Brain pericyte (primary cell): ENCODE results near the gene SLCO2A1.

Experiments used
- DNase-seq: peaks from one replicate; pipeline ENCODE4 v3.0.0-alpha.2; 2012; ENCODE audit warnings: low read depth, low spot score

SLCO2A1 gene

DNA sequence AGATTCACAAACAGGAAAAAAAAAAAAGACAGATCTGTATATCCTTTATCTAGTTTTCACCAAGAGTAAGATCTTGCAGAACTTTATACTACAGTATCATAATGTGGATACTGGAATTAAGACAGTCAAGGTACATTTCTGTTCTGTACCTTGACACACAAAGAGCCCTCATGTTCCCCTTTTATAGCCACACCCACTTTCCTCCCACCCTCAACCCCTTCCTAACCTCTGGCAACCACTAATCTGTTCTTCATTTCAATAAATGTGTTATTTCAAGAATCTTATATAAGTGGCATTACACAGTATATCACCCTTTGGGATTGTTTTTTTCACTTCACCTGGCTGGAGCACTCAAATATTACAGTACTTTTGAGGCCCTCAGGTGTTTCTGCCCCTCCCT lies 130.4 kb downstream of the SLCO2A1 start:
- no peak for DNase-seq

DNA sequence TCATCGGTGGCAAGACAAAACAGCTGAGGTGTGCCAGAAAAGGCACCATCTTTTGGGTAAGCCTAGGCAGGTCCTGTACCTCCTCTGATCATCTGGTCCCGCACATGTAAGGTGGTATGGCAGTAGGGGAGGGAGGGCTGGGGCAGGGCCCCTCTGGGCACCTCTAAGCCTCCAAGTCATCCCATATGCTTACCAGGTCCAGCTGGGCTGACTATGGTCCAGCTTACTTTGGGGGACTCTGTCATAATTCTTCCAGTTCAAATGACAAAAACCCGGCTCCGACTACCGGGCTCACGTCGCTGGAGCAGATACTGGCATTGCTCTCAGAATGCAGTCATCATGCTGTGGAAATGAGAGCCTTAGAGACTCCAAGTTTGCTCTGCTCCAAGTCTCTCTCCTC lies 132.2 kb downstream of the SLCO2A1 start:
- no peak for DNase-seq

DNA sequence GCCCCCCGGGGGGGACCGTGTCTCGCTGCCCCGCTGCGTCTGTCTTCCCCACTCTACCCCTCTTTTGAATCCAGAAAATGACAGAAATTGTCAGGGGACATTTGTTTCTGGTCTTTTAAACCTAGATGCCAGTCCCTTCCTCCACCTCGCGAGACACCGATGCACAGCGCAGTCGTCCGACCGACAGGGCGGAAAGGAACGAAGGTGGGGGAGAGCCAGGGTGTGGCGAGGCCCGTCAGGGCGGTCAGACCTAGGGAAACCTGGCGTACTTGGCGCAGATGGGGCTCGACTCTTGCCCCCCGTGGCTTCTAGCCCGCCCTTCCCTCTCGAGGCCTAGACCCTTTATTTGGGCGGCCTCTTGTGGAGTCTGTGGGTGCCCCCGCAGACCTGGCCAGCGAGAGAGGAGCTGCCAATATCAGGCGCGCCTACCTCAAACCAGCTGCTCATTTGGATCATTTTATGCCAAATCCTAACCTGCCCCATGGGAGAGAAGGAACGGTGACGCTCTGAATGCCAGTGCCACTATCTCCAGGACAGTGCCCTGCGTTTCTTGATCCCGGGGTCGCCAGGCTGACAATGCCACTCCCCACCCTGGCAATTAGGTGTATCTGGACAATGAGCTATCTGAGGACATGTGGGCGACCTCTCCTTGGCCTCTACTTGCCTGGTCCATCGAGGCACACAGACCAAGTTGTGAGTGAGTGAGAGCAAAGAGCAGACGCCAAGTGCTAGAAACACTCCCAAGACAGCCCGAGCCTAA lies 133.5 kb downstream of the SLCO2A1 start:
- DNase-seq = no peak

DNA sequence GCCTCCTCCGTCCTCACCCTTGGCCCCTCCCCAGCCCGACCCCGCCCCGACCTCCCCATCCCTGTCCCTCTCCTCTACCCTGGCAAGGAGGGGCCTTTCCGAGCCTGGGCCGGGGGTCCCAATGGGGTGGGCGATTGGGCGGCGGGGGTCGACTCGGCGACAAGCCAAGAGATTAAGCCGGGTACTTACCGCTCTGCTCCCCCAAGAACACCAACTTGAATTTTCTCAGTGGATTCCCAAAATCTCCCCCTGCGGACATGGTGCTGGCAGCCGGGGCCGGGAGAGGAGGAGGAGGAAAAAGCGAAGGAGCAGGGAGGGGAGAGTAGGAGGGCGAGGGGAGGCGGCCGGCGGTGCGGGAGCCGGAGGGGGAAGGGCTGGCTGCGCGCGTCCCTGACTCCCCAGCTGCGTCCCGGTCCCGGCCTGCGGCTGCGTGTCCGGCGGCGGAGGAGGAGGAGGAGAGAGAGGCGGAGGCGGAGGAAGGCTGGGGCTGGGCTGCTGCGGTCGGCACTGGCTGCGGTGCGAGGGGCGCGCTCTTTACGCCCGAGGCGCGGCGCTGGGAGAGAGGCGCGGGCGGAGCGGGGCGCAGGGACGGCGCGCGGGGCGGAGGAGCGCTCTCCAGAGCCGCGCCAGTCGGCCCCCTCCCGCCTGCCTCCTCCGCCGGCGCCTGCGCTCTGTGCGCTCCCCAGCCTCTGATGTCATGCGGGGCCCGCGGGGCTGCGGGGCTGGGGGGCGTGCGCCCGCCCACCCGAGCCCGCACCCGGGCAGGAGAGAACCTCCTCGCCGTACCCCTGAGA lies 134.3 kb downstream of the SLCO2A1 start, which contains the start of gene RAB6B:
RAB6B (minus strand) TSS at position 675 of the 794 bp plus-strand sequence; CDS start at position 259, 416 bp downstream.
- DNase-seq = no peak

DNA sequence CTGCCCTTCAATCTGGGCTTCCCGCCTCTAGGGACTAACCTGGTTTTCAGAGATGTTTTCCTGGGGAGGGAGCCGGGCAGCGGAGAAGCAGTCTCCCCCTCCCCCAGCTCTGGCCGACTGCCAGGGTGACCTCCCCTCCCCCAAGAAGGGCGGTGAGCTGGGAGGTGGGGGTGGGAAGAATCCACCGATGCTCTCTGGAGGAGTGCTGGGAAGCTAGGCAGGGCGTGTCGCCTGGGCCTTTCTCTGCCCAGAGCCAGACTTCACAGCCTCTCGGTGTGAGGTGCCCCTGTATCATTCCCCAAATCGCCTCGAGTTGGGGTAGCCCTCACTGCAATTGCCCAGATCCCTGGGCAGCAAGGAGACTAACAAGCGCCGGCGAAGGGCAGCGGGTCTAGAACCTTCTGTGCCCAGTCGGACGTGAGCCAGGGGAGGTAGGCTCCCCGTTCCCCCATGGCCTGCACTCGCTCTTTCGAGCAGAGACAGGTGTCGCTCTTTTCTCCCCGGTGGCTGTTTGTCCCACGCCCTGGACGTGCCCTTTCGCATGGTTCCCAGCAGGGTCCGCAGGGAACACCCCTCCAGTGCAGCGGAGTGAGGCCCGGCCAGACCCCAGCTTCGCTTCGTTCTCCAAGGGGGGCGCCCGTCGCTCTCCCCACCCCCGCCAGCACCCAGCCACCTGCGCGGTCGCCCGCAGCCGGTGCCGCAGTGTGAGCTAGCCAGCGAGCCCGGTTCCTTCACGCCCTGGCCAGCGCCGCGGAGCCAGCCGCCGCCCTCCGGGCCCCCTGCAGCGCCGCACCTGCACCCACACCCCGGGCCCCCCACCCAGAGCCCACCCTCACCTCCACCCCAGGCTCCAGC lies 135.1 kb downstream of the SLCO2A1 start:
- DNase-seq = no peak

DNA sequence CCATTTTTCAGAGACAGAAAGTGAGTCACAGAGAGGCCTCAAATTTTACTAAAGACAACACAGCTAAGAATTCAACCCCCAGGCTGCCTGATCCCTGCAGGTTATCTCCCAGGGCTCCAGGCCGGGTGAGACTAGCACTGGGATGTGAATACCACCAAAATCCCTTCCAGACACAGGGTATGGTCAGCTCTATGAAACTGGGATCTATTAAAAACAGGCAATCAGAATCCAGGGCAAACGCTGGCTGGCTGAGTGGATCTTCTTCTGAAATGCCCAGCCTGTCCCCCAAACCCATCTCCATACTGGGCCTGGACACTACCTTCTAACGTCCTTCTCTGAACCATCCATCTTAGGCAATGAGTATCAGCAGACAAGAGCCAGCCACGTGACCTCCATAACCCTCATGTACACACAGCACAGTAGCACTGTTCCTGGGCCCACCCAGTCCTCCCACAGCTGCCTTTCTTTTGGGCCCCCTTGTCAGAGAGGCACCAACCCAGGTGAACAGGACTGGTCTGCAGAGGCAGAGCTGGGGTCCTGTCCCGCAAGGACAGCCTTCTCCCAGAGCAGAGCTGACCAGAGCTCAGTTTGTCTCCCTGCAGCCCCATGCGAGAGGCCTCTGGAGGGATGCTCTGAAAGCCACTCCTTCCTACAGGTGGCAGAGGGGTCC lies 135.9 kb downstream of the SLCO2A1 start:
- DNase-seq = no peak

DNA sequence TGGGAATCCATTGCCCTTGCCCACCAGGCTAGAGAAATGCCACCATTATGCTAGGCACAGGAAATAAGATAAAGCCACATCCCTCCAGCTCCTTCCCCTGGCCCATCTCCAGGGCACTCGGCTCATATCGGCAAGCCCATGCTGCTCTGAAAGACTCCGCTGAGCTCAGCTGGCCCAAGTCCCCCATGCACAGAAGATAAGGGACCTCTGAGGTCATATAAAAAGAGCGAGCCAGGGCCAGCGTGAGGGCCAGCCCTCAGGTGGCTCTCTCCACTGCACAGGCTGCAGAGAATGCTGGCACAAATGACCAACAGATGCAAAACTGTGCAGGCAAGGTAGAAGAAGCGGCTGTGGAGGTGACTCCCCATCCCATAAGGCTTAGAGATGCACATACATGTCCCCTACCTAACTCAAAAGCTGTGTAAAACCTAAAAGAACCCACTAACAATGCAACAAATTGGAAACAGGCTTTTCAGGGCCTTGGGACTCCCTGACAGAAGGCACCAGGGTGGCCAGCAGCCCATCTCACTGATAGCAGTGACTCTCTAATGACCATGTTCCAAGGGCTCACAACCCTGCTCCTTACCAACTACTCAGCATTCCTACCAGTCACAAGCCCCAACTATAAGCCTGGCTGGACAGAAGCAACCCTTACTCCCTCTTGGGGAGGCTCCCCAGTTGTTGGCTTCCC lies 137.0 kb downstream of the SLCO2A1 start:
- DNase-seq = no peak

DNA sequence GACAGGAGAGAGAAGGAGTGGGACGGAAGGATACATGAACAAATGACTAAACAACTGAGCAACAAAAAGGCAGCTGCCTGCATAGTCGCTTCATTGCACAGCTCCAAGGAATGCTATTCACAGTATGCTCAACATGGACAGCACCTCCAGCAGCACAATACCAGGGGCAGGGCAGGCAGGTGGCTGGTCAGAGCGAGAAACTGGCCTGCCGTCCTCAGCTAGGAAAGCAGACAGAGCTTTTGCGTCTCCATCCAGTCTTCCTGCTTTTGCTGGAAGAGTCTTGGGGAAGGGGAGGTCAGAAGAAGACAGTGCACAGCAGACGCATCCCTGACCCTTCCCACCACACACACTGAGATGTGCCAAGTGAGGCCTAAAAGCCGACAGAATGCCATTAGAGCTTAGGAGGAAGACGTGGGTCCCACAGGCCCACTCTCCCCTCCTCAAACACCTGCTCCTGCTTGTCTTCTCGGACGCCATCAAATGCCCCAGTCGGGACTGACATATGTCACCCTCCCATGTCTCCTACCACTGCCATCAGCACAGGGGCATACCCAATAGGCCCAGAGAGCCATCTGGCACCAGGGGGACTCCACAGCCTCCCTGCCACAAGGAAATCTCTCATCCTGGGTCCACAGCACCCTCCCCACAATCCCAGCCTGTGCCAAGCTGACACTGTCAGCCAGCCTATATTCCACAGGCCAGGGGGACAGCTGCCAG lies 137.9 kb downstream of the SLCO2A1 start:
- DNase-seq = no peak

DNA sequence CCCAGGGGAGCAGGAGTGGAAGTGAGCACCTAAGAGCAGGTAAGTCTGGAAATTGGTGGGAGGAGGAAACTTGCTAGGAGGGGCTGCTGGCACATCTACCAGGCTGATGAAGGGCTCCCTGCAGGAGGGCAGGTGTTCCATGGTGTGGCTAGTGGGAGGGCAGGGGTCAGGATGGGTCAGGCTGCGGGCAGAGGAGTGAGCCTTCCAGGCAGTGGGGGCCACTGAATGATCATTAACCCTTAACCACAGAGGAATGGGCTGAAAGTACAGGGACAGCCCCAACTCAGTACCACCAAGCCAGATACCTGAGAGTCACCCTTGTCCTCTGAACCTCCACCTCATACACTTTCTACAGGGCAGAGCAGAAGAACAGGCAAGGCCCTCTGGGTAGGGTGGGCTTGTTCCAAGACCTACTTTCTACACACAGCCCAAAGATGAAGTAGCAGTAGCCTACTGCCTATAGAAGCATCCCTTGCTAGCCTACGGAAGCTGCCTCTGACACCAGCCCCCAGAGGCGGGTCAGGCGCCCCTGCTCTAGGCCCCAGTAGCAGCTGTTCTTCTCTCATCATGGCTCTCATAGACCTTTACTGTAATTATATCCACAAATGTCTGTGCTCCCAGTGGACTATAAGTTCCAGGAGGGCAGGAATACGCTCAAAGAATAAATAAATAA lies 138.6 kb downstream of the SLCO2A1 start:
- no peak for DNase-seq

DNA sequence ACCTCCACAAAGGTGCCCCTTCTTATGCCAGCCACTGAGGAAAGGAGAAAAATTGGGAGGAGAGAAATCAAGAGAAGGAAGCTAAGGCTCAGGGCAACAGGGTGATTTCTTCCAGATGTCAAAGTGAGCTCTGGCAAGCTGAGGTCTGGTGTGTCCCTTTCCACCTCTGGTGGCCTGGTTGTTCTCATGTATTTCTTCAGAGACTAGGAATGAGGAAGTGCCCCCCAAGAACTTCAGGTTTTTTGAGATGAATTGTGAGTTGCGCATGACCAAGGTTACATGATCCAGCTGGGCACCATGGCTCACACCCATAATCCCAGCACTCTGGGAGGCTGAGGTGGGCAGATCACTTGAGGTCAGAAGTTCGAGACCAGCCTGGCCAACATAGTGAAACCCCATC lies 139.7 kb downstream of the SLCO2A1 start:
- no peak for DNase-seq

DNA sequence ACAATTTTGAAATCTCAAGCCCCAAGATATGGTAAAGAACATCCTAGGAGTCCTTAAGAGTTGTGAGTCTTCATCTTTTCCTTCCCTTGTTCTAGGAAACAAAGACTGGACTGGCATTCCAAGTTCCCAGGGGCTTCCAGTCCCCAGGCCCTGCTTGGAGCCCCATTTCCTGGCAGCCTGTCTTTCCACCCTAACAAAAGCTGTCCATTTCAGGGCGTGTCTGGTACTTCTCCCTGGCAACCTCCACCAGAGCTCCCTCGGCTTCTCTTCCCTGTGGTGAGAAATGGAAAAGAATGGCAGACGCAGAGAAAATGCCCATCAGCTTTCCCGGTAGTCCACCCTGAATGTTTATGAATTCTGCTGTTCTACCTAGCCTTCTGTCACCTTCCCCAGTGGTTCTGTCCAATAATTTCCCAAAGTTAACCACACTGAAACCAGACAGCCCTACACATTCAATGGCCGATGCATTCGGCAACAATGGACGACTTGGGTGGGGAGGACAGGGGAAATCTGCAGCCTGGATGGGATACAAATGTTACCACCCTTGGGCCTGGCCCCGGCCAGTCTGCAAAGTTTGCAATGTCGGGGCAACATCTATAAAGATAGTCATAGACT lies 140.9 kb downstream of the SLCO2A1 start:
- no peak for DNase-seq

DNA sequence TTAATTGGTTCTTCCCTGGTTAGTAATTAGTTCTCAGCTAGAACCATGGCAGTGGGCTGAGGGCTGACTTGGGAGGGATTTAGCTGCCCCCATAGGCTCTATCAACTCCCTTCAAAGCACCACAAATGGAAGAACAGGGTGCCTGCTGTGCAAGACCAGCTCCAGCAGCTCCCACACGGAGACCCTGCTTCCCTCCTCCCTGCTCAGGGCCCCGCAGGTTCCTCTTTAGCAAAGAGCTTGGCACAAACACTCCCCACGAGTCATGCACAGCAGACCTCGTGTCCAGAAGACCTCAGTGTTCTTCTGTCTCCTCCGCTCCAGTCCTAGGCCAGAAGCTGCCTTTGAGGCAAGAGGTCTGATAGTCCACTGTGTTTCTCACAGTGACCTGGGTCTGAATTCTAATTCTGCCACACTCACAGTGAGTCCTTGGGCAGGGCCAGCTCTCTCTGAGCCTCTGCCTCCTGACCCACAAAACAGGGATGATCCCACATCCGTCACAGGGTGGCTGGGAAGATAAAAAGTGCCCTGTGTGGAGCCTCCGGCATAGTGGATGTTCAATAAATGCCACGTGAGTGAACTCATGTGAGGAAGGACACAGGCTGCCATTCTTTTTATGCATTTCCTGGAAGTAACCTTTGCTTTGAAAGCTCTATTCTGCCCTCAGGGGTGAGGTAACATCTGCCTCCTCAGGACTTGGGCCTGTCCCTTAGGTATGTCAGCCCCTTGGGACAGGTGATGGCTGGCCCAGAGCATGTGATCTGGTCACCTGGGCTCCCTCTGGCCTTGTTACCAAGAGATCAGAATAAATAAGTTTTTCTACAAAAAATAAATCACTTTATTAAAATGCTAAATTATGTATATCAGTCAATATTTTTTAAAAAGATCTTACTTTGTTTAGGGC lies 141.7 kb downstream of the SLCO2A1 start:
- DNase-seq = no peak

DNA sequence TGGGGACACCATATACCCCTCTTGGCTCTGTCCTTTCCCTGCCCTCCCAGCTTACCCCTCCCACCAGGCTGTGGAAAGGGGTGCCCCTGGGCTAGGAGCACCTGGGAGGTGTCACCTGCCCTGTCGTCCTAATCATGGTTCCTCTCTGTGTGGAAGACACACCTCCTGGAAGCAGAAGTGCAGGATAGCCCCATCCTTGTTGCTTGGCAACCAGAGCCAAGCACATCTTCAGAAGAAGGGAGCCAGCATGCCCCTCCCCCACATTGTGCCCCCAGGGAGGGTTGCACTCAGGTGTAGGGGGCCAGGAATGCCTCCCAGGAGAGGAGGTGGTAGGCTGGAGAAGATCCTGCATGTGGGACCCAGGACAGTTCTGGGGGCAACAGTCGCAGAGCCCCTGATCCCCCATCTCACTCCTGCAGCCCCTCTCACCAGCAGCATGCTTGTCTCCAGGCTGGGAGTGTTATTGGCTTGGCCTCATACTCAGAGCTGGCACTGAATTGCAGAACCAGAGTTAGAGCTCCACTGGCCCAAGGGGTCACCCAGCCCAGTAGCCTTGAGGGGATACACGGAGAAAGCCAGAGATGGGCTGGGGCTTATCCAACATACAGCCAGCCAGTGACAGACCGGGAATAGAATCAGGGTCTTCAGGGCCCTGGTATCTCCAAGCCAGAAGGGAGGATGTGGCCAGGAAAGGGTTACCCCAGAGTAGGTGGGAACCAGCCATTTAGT lies 142.5 kb downstream of the SLCO2A1 start:
- no peak for DNase-seq

DNA sequence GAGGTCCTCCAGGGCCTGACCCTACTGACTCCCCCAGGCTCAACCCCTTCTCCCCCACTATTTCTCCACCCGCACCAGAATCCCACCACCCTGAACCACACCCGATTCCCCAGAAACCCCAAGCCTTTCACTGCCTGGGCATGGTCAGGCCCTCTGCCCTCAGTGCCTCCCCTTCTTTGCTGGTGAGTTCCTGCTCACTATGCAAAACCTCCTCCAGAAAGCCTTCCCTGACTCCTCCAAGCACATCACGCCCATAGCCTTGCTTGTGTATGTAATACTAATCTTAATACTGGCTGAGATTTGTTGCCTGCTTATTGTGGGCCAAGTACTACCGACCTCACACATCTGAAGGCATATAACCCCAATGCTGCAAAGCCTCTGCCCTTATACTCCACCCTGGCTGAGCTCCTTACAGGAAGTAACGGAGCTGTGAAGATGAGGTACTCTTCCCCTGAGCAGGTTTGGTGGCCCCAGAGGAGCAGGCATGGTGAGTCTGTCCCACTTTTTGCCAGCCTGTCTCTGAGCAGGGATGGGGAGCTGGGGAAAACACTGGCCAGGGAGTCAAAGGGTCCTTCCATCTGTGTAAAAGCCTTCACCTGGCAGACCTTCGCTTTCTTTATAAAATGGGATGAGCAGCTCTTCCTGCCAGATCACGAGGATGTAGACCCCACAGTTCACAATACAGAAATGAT lies 143.5 kb downstream of the SLCO2A1 start:
- DNase-seq = no peak

DNA sequence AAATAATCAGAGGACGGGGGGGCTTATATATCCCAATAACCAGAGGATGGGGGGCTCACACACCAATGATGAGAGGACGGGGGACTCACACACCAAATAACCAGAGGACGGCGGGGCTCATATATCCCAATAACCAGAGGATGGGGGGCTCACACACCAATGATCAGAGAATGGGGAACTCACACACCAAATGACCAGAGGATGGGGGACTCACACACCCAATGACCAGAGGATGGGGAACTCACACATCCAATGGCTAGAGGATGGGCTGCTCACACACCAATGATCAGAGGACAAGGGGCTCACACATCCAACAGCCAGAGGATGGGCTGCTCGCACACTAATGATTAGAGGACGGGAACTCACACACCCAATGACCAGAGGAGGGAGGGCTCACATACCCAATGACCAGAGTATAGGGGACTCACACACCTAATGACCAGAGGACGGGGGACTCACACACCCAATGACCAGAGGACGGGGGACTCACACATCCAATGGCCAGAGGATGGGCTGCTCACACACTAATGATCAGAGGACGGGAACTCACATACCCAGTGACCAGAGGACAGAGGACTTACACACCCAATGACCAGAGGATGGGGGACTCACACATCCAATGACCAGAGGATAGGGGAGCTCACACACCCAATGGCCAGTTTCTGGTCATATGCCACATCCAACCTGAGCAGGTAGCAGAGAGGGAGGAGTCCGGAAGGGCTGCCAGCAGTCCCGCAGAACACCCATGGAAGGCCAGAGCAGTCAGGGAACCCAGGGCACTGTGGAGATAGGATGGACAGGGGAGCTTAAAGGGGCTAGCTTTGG lies 144.6 kb downstream of the SLCO2A1 start:
- no peak for DNase-seq
